Head of caudate nucleus (tissue), 42 donors: ENCODE data around the gene TBC1D21.
"Not testable (repeated sequence)": the region's sequence is repeated elsewhere in the genome, so short reads cannot be mapped to it uniquely, and the experiment has no call there.

ENCODE experiments used
- DNase-seq, 42 donors: peaks; one replicate each; pipeline versions ENCODE4 v3.0.0 to v3.0.0-alpha.2; 2020 to 2021; ENCODE audit warnings: mixed read lengths in 7 of 42
- intact Hi-C: fragments of 100-400 bp; cut with DNase I; formaldehyde crosslinking; loops from one replicate; pipeline ENCODE4 v1.15.0; 2022

Gene TBC1D21

DNA sequence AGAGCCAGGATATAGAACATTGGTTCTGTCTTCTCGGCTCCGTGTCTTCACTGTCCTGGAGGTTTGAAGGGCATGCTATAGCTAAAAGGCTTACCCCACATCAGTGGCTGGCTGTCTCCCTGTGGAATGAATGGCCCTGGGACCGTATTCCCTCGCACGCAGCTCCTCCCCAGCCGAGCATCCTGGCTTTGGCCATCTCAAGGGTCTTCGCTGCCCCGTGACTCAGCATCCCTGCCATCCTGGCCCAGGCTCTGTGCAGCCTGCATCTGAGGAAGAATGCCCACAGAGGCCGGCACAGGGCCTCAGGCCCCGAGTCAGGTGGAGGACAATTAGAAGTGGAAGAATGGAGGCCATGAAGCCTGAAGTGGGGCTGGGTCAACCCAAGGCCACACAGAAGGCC lies 63.9 kb downstream of the TBC1D21 start:
- intact Hi-C loops, result no loop called here
- no peak for DNase-seq

DNA sequence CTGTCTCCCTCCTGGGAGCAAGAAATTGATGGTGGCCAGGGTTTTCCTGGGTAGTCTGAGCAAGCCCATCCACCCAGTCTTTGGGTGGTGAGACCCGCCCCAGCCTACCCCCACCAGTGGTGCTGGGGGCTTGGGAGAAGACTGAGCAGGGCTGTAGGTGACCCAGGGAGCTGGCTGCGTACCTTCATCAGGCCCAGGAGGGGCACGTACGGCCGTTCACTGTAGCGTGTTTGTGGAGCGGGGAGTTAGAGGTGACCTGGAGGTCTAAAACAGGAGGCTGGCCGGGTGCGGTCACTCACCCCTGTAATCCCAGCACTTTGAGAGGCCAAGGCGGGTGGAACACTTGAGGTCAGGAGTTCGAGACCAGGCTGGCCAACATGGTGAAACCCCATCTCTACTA lies 64.4 kb downstream of the TBC1D21 start:
- DNase-seq, result no peak
- intact Hi-C loops, result no loop called here

DNA sequence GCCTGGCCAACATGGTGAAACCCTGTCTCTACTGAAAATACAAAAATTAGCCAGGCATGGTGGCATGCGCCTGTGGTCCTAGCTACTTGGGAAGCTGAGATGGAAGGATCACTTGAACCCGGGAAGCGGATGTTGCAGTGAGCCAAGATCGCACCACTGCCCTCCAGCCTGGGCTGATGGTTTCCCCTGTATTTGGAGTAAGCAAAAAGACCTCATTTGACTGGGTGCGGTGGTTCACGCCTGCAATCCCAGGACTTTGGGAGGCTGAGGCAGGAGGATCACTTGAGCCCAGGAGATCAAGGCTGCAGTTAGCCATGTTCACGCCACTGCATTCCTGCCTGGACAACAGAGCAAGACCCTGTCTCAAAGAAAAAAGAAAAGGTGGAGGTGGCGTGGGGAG lies 65.2 kb downstream of the TBC1D21 start:
- DNase-seq, intact Hi-C loops: not testable (repeated sequence)
